Mesenchymal stem cell (in vitro differentiated cells and primary cell): ENCODE results near the gene IGF2BP2.

Experiments
- DNase-seq: peaks from one replicate; pipeline ENCODE4 v3.0.0-alpha.2; 2013
- H2AFZ ChIP-seq: one replicate; pipeline ENCODE4 v1.6.1; 2013; ENCODE audit warnings: low read depth, mild to moderate bottlenecking, control low read depth, inconsistent platforms, low read length, moderate library complexity
- H2AK5ac ChIP-seq: 2 replicates; pipeline ENCODE4 v1.6.1; 2013; ENCODE audit warnings: low read length, moderate library complexity, mild to moderate bottlenecking, inconsistent platforms; ENCODE audit not compliant: severe bottlenecking
- H2BK120ac ChIP-seq: one replicate; pipeline ENCODE4 v1.6.1; 2013; ENCODE audit warnings: low read depth, mild to moderate bottlenecking, inconsistent platforms, low read length, moderate library complexity
- H2BK12ac ChIP-seq, 2 experiments: one replicate each; pipeline ENCODE4 v1.6.1; 2013; ENCODE audit warnings: inconsistent platforms in 2 of 2, low read length in 2 of 2, mild to moderate bottlenecking in 2 of 2, moderate library complexity in 2 of 2, control low read depth in 1 of 2
- H2BK15ac ChIP-seq: one replicate; pipeline ENCODE4 v1.6.1; 2013; ENCODE audit warnings: mild to moderate bottlenecking, low read depth, inconsistent platforms; ENCODE audit not compliant: poor library complexity, severe bottlenecking
- H2BK5ac ChIP-seq: 2 replicates; pipeline ENCODE4 v1.6.1; 2013; ENCODE audit warnings: low read depth, mild to moderate bottlenecking, low read length, control low read depth, inconsistent platforms; ENCODE audit not compliant: poor library complexity, severe bottlenecking
- H3K14ac ChIP-seq, 2 experiments: one replicate each; pipeline ENCODE4 v1.6.1; 2013; ENCODE audit warnings: inconsistent platforms in 2 of 2, low read length in 2 of 2, control low read depth in 1 of 2, mild to moderate bottlenecking in 1 of 2, moderate library complexity in 1 of 2
- H3K18ac ChIP-seq, 2 experiments: one replicate each; pipeline ENCODE4 v1.6.1; 2013; ENCODE audit warnings: inconsistent platforms in 2 of 2, low read length in 2 of 2, control low read depth in 1 of 2, low read depth in 1 of 2, mild to moderate bottlenecking in 1 of 2
- H3K23ac ChIP-seq, 2 experiments: one replicate each; pipeline ENCODE4 v1.6.1; 2013; ENCODE audit warnings: inconsistent platforms in 2 of 2, low read length in 2 of 2, mild to moderate bottlenecking in 2 of 2, moderate library complexity in 2 of 2, control low read depth in 1 of 2
- H3K27ac ChIP-seq: 2 replicates; pipeline ENCODE4 v1.5.1; 2013; ENCODE audit warnings: mild to moderate bottlenecking, moderate library complexity, low read length, control low read depth, inconsistent platforms; ENCODE audit not compliant: poor library complexity, severe bottlenecking
- H3K27me3 ChIP-seq, 2 experiments: 2 replicates each; pipeline versions ENCODE4 v1.6.1 to v1.7.0; 2013; ENCODE audit warnings: low read length in 2 of 2, mild to moderate bottlenecking in 2 of 2, moderate library complexity in 2 of 2, control low read depth in 1 of 2, inconsistent platforms in 1 of 2; ENCODE audit not compliant: control insufficient read depth in 1 of 2, insufficient read depth in 1 of 2
- H3K36me3 ChIP-seq, 2 experiments: 2 replicates each; pipeline versions ENCODE4 v1.6.1 to v1.7.0; 2013; ENCODE audit warnings: low read length in 2 of 2, control low read depth in 1 of 2, inconsistent platforms in 1 of 2, low read depth in 1 of 2, mild to moderate bottlenecking in 1 of 2; ENCODE audit not compliant: insufficient read depth in 2 of 2, control insufficient read depth in 1 of 2
- H3K4ac ChIP-seq, 2 experiments: one replicate each; pipeline ENCODE4 v1.6.1; 2013; ENCODE audit warnings: inconsistent platforms in 2 of 2, low read length in 2 of 2, mild to moderate bottlenecking in 2 of 2, moderate library complexity in 2 of 2, control low read depth in 1 of 2, low read depth in 1 of 2
- H3K4me1 ChIP-seq: 2 replicates; pipeline ENCODE4 v1.6.1; 2013; ENCODE audit warnings: low read depth, low read length, control low read depth; ENCODE audit not compliant: control insufficient read depth, insufficient read depth
- H3K4me2 ChIP-seq: 2 replicates; pipeline ENCODE4 v1.6.1; 2013; ENCODE audit warnings: low read length, mild to moderate bottlenecking, inconsistent platforms; ENCODE audit not compliant: poor library complexity, severe bottlenecking
- H3K4me3 ChIP-seq, 2 experiments: 2 replicates each; pipeline versions ENCODE4 v1.5.1 to v1.7.0; 2013; ENCODE audit warnings: low read length in 2 of 2, mild to moderate bottlenecking in 2 of 2, control low read depth in 1 of 2, low read depth in 1 of 2; ENCODE audit not compliant: insufficient read depth in 1 of 2
- H3K79me1 ChIP-seq: replicated peaks from 2 replicates; pipeline ENCODE4 v1.6.1; 2013; ENCODE audit warnings: mild to moderate bottlenecking, control low read depth, low read length, inconsistent platforms; ENCODE audit not compliant: poor library complexity, severe bottlenecking
- H3K9ac ChIP-seq: 2 replicates; pipeline ENCODE4 v1.7.0; 2013; ENCODE audit warnings: mild to moderate bottlenecking, low read length, moderate library complexity
- H3K9me3 ChIP-seq: 2 replicates; pipeline ENCODE4 v1.7.0; 2013; ENCODE audit warnings: mild to moderate bottlenecking, low read length; ENCODE audit not compliant: control insufficient read depth
- H4K8ac ChIP-seq: one replicate; pipeline ENCODE4 v1.6.1; 2013; ENCODE audit warnings: inconsistent platforms, mild to moderate bottlenecking, low read length, moderate library complexity
- H4K91ac ChIP-seq: one replicate; pipeline ENCODE4 v1.6.1; 2013; ENCODE audit warnings: mild to moderate bottlenecking, low read length, inconsistent platforms
- WGBS: methylation state at CpG from one replicate; pipeline ENCODE4 v1.1.7; 2013; ENCODE audit warnings: mixed read lengths; 5-methylcytosine and 5-hydroxymethylcytosine counted together

IGF2BP2 gene

GRCh38 chr3:185796431-185797107 is 28.3 kb downstream of the IGF2BP2 start:
- H3K27ac ChIP-seq, result no peak overlapping the region
- no peak overlapping the region for H2BK15ac ChIP-seq
- H4K8ac ChIP-seq, result no peak overlapping the region
- no peak overlapping the region for H2AFZ ChIP-seq
- peaks cover 14% of the 10 kb centered on the region for H3K4me1 ChIP-seq
- H3K14ac ChIP-seq, result no peak overlapping the region
- no peak overlapping the region for H2BK120ac ChIP-seq
- no peak overlapping the region for H2BK12ac ChIP-seq
- DNase-seq, result peak; percentile 62
- no peak overlapping the region for H2BK5ac ChIP-seq
- no peak overlapping the region for H3K4ac ChIP-seq
- H3K4me3 ChIP-seq, result no peak overlapping the region
- no peak overlapping the region for H3K4me2 ChIP-seq
- no peak overlapping the region for H2AK5ac ChIP-seq
- H3K9ac ChIP-seq, result no peak overlapping the region
- WGBS, result 69% methylated on average over 6 of the region's 7 CpGs
- H3K79me1 ChIP-seq, result peaks cover 1% of the 10 kb centered on the region
- no peak overlapping the region for H3K18ac ChIP-seq
- peaks cover 0 to 4% of the 10 kb centered on the region in 2 experiments for H3K36me3 ChIP-seq
- H3K23ac ChIP-seq, result no peak overlapping the region
- no peak overlapping the region for H4K91ac ChIP-seq
- no peaks in the 10 kb centered on the region for H3K9me3 ChIP-seq
- H3K27me3 ChIP-seq, result no peaks in the 10 kb centered on the region

GRCh38 chr3:185793381-185793780 is 31.5 kb downstream of the IGF2BP2 start:
- Histone ChIP-seq H4K8ac (no peak overlapping the region), H2BK120ac (no peak overlapping the region), H3K4me3 (no peak overlapping the region), H3K14ac (no peak overlapping the region), H3K18ac (no peak overlapping the region), H3K4ac (no peak overlapping the region), H3K36me3 (no peaks in the 10 kb centered on the region), H3K79me1 (peaks cover 1% of the 10 kb centered on the region), H2AK5ac (no peak overlapping the region), H2AFZ (no peak overlapping the region), H3K23ac (no peak overlapping the region), H3K9me3 (no peaks in the 10 kb centered on the region), H3K27me3 (no peaks in the 10 kb centered on the region), H2BK12ac (no peak overlapping the region), H2BK5ac (no peak overlapping the region), H2BK15ac (no peak overlapping the region), H3K27ac (no peak overlapping the region), H3K9ac (no peak overlapping the region), H3K4me1 (peaks cover 15% of the 10 kb centered on the region), H4K91ac (no peak overlapping the region), H3K4me2 (no peak overlapping the region)
- WGBS, result 100% methylated on average over 4 of the region's 4 CpGs
- no peak for DNase-seq

- Histone ChIP-seq H3K36me3 (no peaks in the 10 kb centered on the region), H3K14ac (no peak overlapping the region), H3K27me3 (no peaks in the 10 kb centered on the region), H2BK5ac (no peak overlapping the region), H3K9me3 (no peaks in the 10 kb centered on the region), H3K4me2 (no peak overlapping the region), H3K18ac (no peak overlapping the region), H2BK15ac (no peak overlapping the region), H3K79me1 (peaks cover 1% of the 10 kb centered on the region), H3K4me3 (no peak overlapping the region), H3K4ac (no peak overlapping the region), H3K23ac (no peak overlapping the region), H3K4me1 (peaks cover 14% of the 10 kb centered on the region), H2AK5ac (no peak overlapping the region), H2BK12ac (no peak overlapping the region), H3K27ac (no peak overlapping the region), H4K91ac (no peak overlapping the region), H2BK120ac (no peak overlapping the region), H3K9ac (no peak overlapping the region), H4K8ac (no peak overlapping the region), H2AFZ (no peak overlapping the region)
- no peak for DNase-seq
- WGBS, result 100% methylated on average over 2 of the region's 3 CpGs
These were observed 31.9 kb downstream of the IGF2BP2 start for GRCh38 chr3:185792955-185793354.

GRCh38 chr3:185789891-185790830 is 34.7 kb downstream of the IGF2BP2 start:
- WGBS, result 76% methylated on average over 3 of the region's 5 CpGs

More at GRCh38 chr3:185789891-185790830, 34.7 kb downstream of the IGF2BP2 start:
- Histone ChIP-seq H3K27ac (no peak overlapping the region), H3K27me3 (no peaks in the 10 kb centered on the region), H3K4me1 (peaks cover 19% of the 10 kb centered on the region), H4K8ac (no peak overlapping the region), H3K36me3 (no peaks in the 10 kb centered on the region), H3K14ac (peak overlapping the region in 1 of 2 experiments; percentile 48), H3K9me3 (no peaks in the 10 kb centered on the region), H2AFZ (no peak overlapping the region), H3K4me2 (no peak overlapping the region), H2BK120ac (no peak overlapping the region), H3K4ac (no peak overlapping the region), H3K4me3 (no peak overlapping the region), H4K91ac (no peak overlapping the region), H3K18ac (no peak overlapping the region), H2BK12ac (no peak overlapping the region), H2BK5ac (no peak overlapping the region), H3K9ac (no peak overlapping the region), H3K23ac (no peak overlapping the region), H2BK15ac (no peak overlapping the region), H2AK5ac (no peak overlapping the region), H3K79me1 (peaks cover 1% of the 10 kb centered on the region)
- DNase-seq, result no peak
